Astrocyte (in vitro differentiated cells and primary cell): ENCODE results near the gene RNF186. TPM values are rescaled to one million over a fixed set of nuclear protein-coding genes. Genes with fewer than 3 reads are reported as not detected.
"Not testable (repeated sequence)": the region's sequence is repeated elsewhere in the genome, so short reads cannot be mapped to it uniquely, and the experiment has no call there.

ENCODE experiments used
- DNase-seq: peaks from one replicate; pipeline ENCODE4 v3.0.0-alpha.2; 2010; ENCODE audit warnings: low read depth
- FAIRE-seq: peaks from 2 replicates; lab custom pipeline; 2011; peaks lifted over from hg19 to GRCh38; lab: Jason Lieb, UNC
- H2AFZ ChIP-seq: 2 replicates; pipeline ENCODE4 v1.6.0; 2012; ENCODE audit warnings: low read depth, low read length, inconsistent platforms
- H3K27ac ChIP-seq: 2 replicates; pipeline ENCODE4 v1.5.1; 2011; ENCODE audit warnings: low read depth, low read length, inconsistent platforms
- H3K27me3 ChIP-seq: 2 replicates; pipeline ENCODE4 v1.6.0; 2011; ENCODE audit warnings: low read length, inconsistent platforms; ENCODE audit not compliant: insufficient read depth
- H3K36me3 ChIP-seq: 2 replicates; pipeline ENCODE4 v1.5.1; 2011; ENCODE audit warnings: low read length, inconsistent platforms; ENCODE audit not compliant: insufficient read depth
- H3K4me1 ChIP-seq: 2 replicates; pipeline ENCODE4 v1.5.1; 2011; ENCODE audit warnings: low read length, inconsistent platforms; ENCODE audit not compliant: insufficient read depth
- H3K4me2 ChIP-seq: 2 replicates; pipeline ENCODE4 v1.6.0; 2012; ENCODE audit warnings: low read length, inconsistent platforms
- H3K4me3 ChIP-seq: 2 replicates; pipeline ENCODE4 v1.5.1; 2011; ENCODE audit warnings: low read depth, mild to moderate bottlenecking, low read length, inconsistent platforms; ENCODE audit not compliant: insufficient read depth
- H3K79me2 ChIP-seq: 2 replicates; pipeline ENCODE4 v1.6.0; 2012; ENCODE audit warnings: mild to moderate bottlenecking, low read length, inconsistent platforms; ENCODE audit not compliant: insufficient read depth
- H3K9ac ChIP-seq: 2 replicates; pipeline ENCODE4 v1.6.0; 2012; ENCODE audit warnings: mild to moderate bottlenecking, low read length, inconsistent platforms
- H3K9me3 ChIP-seq: 2 replicates; pipeline ENCODE4 v1.5.1; 2012; ENCODE audit warnings: low read depth, mild to moderate bottlenecking, low read length, inconsistent platforms; ENCODE audit not compliant: insufficient read depth
- H4K20me1 ChIP-seq: 2 replicates; pipeline ENCODE4 v1.6.0; 2012; ENCODE audit warnings: low read length, inconsistent platforms; ENCODE audit not compliant: insufficient read depth
- H3K27ac Mint-ChIP-seq: one replicate; pipeline ENCODE4 v1.8.0; 2021; ENCODE audit warnings: mild to moderate bottlenecking, mixed read lengths; ENCODE audit not compliant: unreplicated experiment
- H3K27me3 Mint-ChIP-seq: one replicate; pipeline ENCODE4 v1.8.0; 2021; ENCODE audit warnings: low read depth, mixed read lengths; ENCODE audit not compliant: unreplicated experiment
- H3K36me3 Mint-ChIP-seq: one replicate; pipeline ENCODE4 v1.8.0; 2021; ENCODE audit warnings: low read depth, mixed read lengths; ENCODE audit not compliant: unreplicated experiment
- H3K4me1 Mint-ChIP-seq: one replicate; pipeline ENCODE4 v1.8.0; 2021; ENCODE audit warnings: low read depth, mixed read lengths; ENCODE audit not compliant: unreplicated experiment
- H3K4me3 Mint-ChIP-seq: one replicate; pipeline ENCODE4 v1.8.0; 2021; ENCODE audit warnings: mild to moderate bottlenecking, moderate library complexity, mixed read lengths; ENCODE audit not compliant: unreplicated experiment
- H3K9me3 Mint-ChIP-seq: one replicate; pipeline ENCODE4 v1.8.0; 2021; ENCODE audit warnings: mild to moderate bottlenecking, mixed read lengths; ENCODE audit not compliant: unreplicated experiment
- EZH2 ChIP-seq: IDR thresholded peaks from 2 replicates; pipeline ENCODE4 v1.6.1; 2012; ENCODE audit warnings: mild to moderate bottlenecking, low read length, inconsistent platforms; ENCODE audit not compliant: insufficient read depth
- total RNA-seq: library from RNA; stranded (reverse); gene quantifications from 2 replicates; pipeline ENCODE4 v1.2.1, GENCODE V29; 2021
- TF ChIP-seq, protein P1 (sequence below): IDR thresholded peaks from 2 replicates; pipeline ENCODE4 v1.5.1; 2011; ENCODE audit warnings: low read depth, mild to moderate bottlenecking, inconsistent platforms, low read length, moderate library complexity; ENCODE audit not compliant: insufficient read depth

Gene RNF186
- total RNA-seq, 1 donor from 2014 or later = not detected

DNA sequence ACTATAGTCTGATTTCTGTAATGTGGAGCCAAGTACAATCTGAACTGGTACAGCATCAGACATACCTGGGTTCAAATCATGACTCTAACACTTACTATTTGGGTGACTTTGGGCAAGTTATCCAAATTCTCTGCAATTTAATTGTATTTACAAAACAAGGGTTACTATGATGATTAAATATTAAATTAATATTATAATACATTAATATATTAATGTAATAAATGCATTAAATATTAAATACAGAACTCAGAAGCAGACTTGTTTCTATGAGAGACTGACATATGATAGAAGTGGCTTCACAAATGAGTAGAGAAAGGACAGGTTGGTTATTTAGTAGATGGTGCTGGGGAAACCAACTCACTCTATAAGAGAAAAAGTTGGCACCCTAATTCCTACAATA, 39.8 kb upstream of the RNF186 start:
- H3K9ac ChIP-seq = no peak overlapping the region
- H2AFZ ChIP-seq = no peak overlapping the region
- no peak overlapping the region for H3K4me3 ChIP-seq
- Mint-ChIP-seq H3K27ac (no peak overlapping the region), H3K36me3 (no peaks in the 10 kb centered on the region), H3K4me3 (no peak overlapping the region), H3K27me3 (peaks cover 7% of the 10 kb centered on the region), H3K9me3 (no peaks in the 10 kb centered on the region), H3K4me1 (peaks cover 5% of the 10 kb centered on the region)
- no peak overlapping the region for H3K27ac ChIP-seq
- no peak for FAIRE-seq
- H3K9me3 ChIP-seq = no peaks in the 10 kb centered on the region
- H3K36me3 ChIP-seq = no peaks in the 10 kb centered on the region
- TF ChIP-seq, protein P1, sequence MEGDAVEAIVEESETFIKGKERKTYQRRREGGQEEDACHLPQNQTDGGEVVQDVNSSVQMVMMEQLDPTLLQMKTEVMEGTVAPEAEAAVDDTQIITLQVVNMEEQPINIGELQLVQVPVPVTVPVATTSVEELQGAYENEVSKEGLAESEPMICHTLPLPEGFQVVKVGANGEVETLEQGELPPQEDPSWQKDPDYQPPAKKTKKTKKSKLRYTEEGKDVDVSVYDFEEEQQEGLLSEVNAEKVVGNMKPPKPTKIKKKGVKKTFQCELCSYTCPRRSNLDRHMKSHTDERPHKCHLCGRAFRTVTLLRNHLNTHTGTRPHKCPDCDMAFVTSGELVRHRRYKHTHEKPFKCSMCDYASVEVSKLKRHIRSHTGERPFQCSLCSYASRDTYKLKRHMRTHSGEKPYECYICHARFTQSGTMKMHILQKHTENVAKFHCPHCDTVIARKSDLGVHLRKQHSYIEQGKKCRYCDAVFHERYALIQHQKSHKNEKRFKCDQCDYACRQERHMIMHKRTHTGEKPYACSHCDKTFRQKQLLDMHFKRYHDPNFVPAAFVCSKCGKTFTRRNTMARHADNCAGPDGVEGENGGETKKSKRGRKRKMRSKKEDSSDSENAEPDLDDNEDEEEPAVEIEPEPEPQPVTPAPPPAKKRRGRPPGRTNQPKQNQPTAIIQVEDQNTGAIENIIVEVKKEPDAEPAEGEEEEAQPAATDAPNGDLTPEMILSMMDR = no peak
- no peak for TF ChIP-seq EZH2
- H4K20me1 ChIP-seq = no peaks in the 10 kb centered on the region
- H3K79me2 ChIP-seq = no peaks in the 10 kb centered on the region
- H3K27me3 ChIP-seq = no peaks in the 10 kb centered on the region
- H3K4me2 ChIP-seq = no peak overlapping the region
- no peaks in the 10 kb centered on the region for H3K4me1 ChIP-seq
- DNase-seq = no peak

DNA sequence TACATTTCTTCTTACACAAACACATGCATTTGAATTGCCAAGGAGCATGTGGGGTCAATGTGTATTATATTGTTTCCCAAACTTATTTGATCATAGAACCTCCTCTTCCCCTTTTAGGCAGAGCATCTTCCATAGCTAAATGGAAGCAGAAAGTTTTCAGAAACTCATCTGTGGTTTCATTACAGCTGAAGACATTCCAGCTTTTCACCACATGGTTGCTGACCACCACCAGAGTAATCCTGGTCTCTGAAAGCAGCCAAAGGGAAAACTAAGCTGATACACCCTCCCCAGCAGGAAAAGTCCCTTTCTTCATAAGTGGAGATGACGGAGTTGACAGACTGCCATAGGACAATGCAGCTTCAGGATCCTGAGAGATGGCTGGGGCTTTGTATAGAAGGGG, 37.0 kb upstream of the RNF186 start:
- H3K9me3 ChIP-seq = no peaks in the 10 kb centered on the region
- FAIRE-seq (no peak), DNase-seq (peak; percentile 29)
- H4K20me1 ChIP-seq = no peaks in the 10 kb centered on the region
- H3K27ac Mint-ChIP-seq = no peak overlapping the region
- no peak overlapping the region for H3K9ac ChIP-seq
- H2AFZ ChIP-seq = no peak overlapping the region
- no peaks in the 10 kb centered on the region for H3K79me2 ChIP-seq
- no peaks in the 10 kb centered on the region for H3K27me3 ChIP-seq
- peaks cover 10% of the 10 kb centered on the region for H3K27me3 Mint-ChIP-seq
- no peaks in the 10 kb centered on the region for H3K4me1 ChIP-seq
- no peak overlapping the region for H3K4me2 ChIP-seq
- H3K4me3 ChIP-seq = no peak overlapping the region
- H3K4me1 Mint-ChIP-seq = peaks cover 5% of the 10 kb centered on the region
- no peaks in the 10 kb centered on the region for H3K36me3 ChIP-seq
- H3K4me3 Mint-ChIP-seq = no peak overlapping the region
- no peaks in the 10 kb centered on the region for H3K36me3 Mint-ChIP-seq
- TF ChIP-seq, protein P1 = no peak
- TF ChIP-seq EZH2 = no peak
- no peaks in the 10 kb centered on the region for H3K9me3 Mint-ChIP-seq
- no peak overlapping the region for H3K27ac ChIP-seq

DNA sequence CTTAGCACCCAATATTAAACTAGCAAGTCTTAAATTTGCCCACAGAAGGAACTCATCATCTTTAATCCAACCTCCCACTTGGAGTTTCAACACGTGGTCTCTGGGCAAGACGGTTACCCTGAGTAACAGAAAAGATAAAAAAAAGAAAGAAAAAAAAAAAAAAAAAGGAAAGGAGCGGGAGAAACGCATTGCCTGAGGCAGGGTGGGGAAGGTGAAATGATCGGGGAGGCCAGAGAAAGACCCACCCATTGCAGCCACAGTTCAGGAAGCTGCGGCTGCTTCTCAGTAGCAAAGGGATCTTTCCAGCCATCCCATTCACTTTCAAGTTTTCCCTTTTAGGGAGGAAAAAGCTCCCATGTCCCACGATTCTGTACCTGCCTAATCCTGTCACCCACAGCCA, 35.1 kb upstream of the RNF186 start:
- TF ChIP-seq, protein P1 = no peak
- no peak for TF ChIP-seq EZH2
- H3K4me3 Mint-ChIP-seq = no peak overlapping the region
- Histone ChIP-seq H3K27me3 (no peaks in the 10 kb centered on the region), H3K27ac (no peak overlapping the region), H3K36me3 (no peaks in the 10 kb centered on the region), H4K20me1 (no peaks in the 10 kb centered on the region), H3K4me1 (no peaks in the 10 kb centered on the region), H3K4me3 (no peak overlapping the region), H3K9me3 (no peaks in the 10 kb centered on the region), H3K9ac (no peak overlapping the region), H3K79me2 (no peaks in the 10 kb centered on the region), H2AFZ (no peak overlapping the region), H3K4me2 (no peak overlapping the region)
- peaks cover 5% of the 10 kb centered on the region for H3K4me1 Mint-ChIP-seq
- H3K36me3 Mint-ChIP-seq = no peaks in the 10 kb centered on the region
- DNase-seq (no peak), FAIRE-seq (no peak)
- H3K27ac Mint-ChIP-seq = no peak overlapping the region
- H3K27me3 Mint-ChIP-seq = peaks cover 15% of the 10 kb centered on the region
- H3K9me3 Mint-ChIP-seq = no peaks in the 10 kb centered on the region

DNA sequence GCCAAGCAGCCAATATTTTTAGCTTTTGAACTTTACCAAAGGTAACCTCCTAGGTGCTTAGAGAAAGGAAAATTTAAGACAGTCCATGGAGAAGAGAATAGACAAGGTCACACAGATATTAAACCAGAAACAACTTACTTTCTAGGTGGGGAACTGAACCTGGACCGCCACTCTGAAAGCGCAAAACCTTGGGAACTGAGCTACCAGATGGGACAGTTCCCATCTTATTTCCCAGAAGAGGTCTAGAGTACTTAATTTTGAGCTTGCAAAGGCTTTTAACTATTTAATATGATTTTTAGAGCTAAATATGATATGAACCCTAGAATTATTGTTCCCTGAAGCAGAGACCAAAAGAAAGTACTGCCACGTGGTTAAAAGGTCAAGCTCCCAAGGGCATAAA, 34.2 kb upstream of the RNF186 start:
- not testable (repeated sequence) for H3K36me3 ChIP-seq, H3K27me3 ChIP-seq, H2AFZ ChIP-seq, FAIRE-seq, H3K4me2 ChIP-seq, H3K9me3 Mint-ChIP-seq, H3K27ac Mint-ChIP-seq, H3K4me3 ChIP-seq, H3K4me1 ChIP-seq, H3K27ac ChIP-seq, H3K36me3 Mint-ChIP-seq, H3K4me1 Mint-ChIP-seq, DNase-seq, H4K20me1 ChIP-seq, H3K4me3 Mint-ChIP-seq, H3K9ac ChIP-seq, H3K9me3 ChIP-seq, H3K79me2 ChIP-seq
- H3K27me3 Mint-ChIP-seq = peaks cover 13% of the 10 kb centered on the region
